NCI-H345 (cell line): ENCODE results near the gene KRT85.

ENCODE experiments used
- DNase-seq: peaks from one replicate; lab custom pipeline; 2025; lab: John Stamatoyannopoulos, UW

KRT85 gene

GRCh38 chr12:52394836-52395405, 27.6 kb upstream of the KRT85 start:
- no peak for DNase-seq

DNA sequence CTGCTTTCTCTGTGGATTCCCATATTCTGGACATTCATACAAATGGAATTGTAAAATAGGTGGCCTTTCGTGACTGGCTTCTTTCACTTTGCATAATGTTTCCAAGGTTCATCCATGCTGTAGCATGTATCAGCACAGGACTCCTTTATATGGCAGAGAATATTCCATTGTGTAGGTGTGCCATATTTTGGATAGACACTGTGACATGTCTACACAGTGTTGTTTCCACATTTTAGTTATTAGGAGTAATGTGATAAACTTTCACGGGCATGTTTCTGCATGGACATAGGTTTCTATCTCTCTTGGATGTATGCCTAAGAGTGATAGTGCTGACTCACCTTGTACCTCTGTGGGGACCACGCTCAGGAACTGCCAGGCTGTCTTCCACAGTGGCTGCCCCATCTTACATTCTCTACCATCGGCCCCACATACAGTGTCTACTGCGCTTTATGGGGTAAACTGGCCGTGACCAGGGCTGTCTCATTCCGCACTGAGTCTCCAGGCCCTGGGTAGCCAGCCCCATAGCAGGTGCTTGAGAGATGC, 25.3 kb upstream of the KRT85 start:
- no peak for DNase-seq

GRCh38 chr12:52391618-52392002, 24.3 kb upstream of the KRT85 start:
- DNase-seq, result peak; percentile 95

- DNase-seq, result peak; percentile 12
Observed at GRCh38 chr12:52390739-52391617, 23.7 kb upstream of the KRT85 start.

GRCh38 chr12:52389313-52390207, 22.3 kb upstream of the KRT85 start:
- DNase-seq, result no peak

GRCh38 chr12:52387859-52388258, 20.6 kb upstream of the KRT85 start:
- no peak for DNase-seq

GRCh38 chr12:52385226-52385702, 18.0 kb upstream of the KRT85 start, which contains the start of gene KRT84:
TSS of gene KRT84 (minus strand) at chr12:52385652. CDS start at chr12:52385585, 67 bp downstream.
- no peak for DNase-seq

GRCh38 chr12:52383331-52383730, 16.1 kb upstream of the KRT85 start:
- DNase-seq, result no peak

- no peak for DNase-seq
Observed at GRCh38 chr12:52382854-52383253, 15.6 kb upstream of the KRT85 start.

DNA sequence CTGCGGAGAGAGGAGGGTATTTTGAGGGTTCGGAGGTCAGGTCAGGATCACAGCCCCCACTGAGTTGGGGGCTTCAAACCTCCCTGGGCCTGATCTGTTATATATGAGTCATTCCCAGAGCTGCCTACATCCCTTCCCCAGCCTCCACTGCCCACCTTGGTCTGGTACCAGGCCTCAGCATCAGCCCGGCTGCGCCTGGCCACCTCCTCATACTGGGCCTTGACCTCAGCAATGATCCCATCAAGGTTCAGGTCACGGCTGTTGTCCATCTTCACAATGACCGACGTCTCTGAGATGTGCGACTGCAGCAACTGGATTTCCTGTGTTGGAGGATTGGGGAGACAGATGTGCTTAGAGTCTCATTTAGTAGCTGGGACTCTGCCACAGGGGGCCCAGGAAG, 13.9 kb upstream of the KRT85 start:
- DNase-seq, result no peak

- DNase-seq, result peak; percentile 35
Observed at GRCh38 chr12:52380271-52380694, 13.0 kb upstream of the KRT85 start.

DNA sequence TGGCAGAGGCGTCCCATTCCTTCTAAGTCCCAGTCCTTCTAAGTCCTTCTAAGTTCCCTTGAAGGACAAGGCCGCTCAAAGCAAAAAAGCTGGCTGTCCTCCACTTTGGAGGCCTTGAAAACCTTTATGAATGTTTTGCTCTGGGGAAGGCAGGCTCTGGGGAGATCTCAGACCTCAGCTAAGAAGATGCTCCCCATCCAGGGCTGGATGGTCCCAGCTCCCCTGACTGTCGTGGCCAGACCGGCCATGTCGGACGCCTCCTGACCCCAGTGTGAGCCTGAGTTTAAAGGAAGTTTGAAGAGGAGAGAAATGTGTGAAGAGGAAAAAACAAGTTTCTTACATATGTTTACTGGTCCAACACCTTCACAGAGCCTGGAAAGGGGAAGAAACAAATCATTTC, 12.3 kb upstream of the KRT85 start:
- no peak for DNase-seq

DNA sequence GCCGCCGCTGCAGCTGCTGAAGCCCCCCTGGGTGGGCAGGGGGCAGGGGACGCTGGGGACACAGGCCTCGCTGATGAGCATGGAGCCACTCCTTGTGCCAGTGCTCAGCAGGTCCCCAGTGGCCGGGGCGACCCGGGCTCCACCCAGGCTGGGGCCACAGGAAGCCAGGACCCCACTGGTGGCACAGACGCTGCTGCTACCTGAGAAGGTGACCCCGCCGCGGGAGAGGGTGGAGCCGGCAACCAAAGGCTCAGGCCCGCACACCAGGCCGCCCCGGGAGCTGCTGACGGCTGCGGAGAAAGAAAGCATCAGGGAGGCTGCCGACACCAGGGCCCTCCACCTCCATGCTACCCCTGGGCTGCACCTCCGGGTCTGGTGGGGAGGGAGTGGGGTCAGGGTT, 10.8 kb upstream of the KRT85 start:
- no peak for DNase-seq

- no peak for DNase-seq
Observed at GRCh38 chr12:52377266-52377665, 10.0 kb upstream of the KRT85 start.

- DNase-seq, result peak; percentile 77
Observed at GRCh38 chr12:52372216-52373154, 5.2 kb upstream of the KRT85 start.

GRCh38 chr12:52371716-52372115, 4.4 kb upstream of the KRT85 start:
- DNase-seq, result no peak

- DNase-seq, result no peak
Observed at GRCh38 chr12:52370926-52371608, 3.8 kb upstream of the KRT85 start.

GRCh38 chr12:52369809-52370208, 2.5 kb upstream of the KRT85 start:
- DNase-seq, result no peak

- no peak for DNase-seq
Observed at GRCh38 chr12:52369211-52369610, 1.9 kb upstream of the KRT85 start.

DNA sequence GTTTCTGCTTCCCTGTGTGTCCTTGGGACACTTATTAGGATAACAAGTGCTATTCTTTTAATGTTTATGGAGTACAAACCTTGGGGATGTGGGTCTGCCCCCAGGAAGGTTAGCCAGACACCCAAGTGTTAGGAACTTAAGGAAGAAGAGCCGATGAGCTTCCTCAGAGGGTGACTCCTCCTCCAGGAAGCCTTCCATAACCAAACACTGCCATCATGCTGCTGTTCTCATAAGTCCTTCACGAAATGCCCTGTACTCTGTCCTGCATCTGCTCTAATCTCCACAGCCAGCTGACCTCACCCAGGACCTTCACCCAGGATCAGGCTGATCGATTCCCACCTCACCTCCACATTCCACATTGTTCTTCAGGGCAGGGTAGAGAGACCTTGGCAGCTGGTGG, 1.2 kb upstream of the KRT85 start:
- no peak for DNase-seq
